ENCODE measurements around the gene PCSK1N.

Gene PCSK1N

DNA sequence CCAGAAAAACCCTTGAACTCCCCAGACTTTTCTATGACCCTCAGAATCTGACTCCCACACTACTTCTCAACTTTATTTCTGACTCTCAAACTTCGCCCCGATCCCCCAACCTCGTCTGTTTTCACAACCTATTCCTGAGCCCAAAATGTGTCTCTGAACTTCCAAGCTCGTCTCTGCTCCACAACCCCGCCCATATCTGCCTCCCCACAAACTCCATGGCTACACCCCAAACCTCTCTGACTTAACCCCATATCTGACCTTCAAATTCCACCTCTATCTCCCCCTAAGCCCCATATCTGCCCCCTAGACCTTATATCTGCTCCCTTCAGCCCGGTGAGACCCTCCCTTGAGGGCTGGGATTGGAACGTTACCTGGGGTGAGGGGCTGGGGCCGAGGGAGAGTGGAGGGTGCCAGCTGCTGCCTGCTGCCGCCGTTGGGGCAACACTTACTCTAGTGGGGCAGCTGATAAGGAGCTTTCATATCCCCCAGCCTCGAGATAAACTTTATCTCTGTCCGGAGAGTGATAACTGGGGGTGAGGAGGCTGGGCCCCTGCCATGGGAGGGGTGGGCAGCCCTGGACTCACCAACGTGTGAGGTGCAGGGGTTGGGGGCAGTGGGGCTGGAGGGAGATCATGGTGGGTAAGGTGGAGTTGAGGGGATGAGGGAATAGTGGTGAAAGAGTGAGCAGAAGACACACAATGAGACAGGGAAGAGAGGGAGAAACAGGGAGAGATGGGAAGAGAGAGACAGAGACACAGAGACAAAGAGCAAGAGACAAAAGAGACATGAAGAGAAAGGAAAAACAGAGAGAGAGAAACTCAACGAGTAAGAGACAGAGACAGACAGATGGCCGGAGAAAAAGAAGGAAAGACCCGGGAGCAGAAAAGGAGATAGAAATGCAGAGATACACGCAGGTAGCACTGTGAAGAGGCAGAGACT is 47.6 kb downstream of the PCSK1N start:
- TF ChIP-seq, protein P1, sequence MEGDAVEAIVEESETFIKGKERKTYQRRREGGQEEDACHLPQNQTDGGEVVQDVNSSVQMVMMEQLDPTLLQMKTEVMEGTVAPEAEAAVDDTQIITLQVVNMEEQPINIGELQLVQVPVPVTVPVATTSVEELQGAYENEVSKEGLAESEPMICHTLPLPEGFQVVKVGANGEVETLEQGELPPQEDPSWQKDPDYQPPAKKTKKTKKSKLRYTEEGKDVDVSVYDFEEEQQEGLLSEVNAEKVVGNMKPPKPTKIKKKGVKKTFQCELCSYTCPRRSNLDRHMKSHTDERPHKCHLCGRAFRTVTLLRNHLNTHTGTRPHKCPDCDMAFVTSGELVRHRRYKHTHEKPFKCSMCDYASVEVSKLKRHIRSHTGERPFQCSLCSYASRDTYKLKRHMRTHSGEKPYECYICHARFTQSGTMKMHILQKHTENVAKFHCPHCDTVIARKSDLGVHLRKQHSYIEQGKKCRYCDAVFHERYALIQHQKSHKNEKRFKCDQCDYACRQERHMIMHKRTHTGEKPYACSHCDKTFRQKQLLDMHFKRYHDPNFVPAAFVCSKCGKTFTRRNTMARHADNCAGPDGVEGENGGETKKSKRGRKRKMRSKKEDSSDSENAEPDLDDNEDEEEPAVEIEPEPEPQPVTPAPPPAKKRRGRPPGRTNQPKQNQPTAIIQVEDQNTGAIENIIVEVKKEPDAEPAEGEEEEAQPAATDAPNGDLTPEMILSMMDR (IDR thresholded peaks at IDR 0.05; ENCODE audit: insufficient read depth, low read depth, low read length, missing control alignments), result no peak
- no peak overlapping the region for H3K4me3 ChIP-seq (ENCODE audit: low read depth, low read length)
- DNase-seq (ENCODE audit: low read depth), result no peak

DNA sequence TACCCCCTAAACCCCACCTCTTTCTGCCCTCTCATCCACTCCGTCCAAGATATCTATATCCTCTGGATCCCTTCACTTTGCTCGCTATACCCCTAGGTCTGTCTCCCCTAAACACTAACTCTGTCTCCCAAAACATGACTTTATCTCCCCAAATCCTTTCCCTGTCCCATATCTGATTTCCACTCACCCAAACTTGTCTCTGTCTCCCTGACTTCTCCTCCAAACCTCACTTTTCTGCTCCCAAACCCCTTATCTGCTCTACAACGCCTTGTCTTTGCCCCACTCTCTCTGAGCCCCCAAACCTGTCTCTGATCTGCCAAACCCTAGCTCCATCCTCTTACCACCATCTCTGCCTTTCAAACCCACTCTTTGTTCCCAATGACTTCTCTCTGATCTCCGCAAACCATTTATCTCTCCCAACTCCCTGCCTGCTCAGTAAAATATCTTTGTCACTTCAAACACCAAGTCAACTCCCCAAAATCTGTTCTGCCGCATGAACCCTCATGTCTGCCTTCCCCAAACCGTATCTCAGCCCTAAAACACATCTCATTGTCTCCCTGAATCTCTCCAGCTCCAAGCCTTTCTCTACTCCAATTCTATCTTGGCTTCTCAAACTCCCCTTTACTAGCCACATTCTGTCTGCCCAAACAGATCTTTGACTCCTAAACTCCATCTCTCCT is 48.4 kb downstream of the PCSK1N start:
- TF ChIP-seq, protein P1 (IDR thresholded peaks at IDR 0.05; ENCODE audit: insufficient read depth, low read depth, low read length, missing control alignments), result no peak

DNA sequence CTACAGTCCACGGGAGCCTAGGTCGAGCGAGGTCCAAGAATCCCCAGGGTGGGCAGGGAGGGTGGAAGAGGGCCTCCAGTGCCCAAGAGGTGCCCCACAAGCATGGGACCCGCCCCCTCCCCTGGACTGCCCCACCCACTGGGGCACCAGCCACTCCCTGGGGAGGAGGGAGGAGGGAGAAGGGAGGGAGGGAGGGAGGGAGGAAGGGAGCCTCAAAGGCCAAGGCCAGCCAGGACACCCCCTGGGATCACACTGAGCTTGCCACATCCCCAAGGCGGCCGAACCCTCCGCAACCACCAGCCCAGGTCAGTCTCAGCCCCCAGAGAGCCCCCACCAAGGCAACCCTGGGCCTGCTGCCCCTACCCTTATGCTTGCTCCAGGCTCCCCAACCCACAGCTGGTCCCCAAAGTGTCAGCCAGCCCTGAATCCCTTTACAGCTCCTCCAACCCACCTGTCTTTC is 49.0 kb downstream of the PCSK1N start, which contains the start of gene GATA1:
Gene GATA1 (plus strand): TSS at position 250 of the 460 bp plus-strand sequence. CDS start 4,520 bp downstream, outside the sequence.
- no peak for DNase-seq (ENCODE audit: low read depth)
- TF ChIP-seq, protein P1 (IDR thresholded peaks at IDR 0.05; ENCODE audit: insufficient read depth, low read depth, low read length, missing control alignments), result no peak
- no peak within 1 kb of the TSS for H3K4me3 ChIP-seq (ENCODE audit: low read depth, low read length)

More for the DNA sequence above, 48.4 kb downstream of the PCSK1N start:
- no peak for DNase-seq (ENCODE audit: low read depth)
- H3K4me3 ChIP-seq (ENCODE audit: low read depth, low read length), result no peak overlapping the region

DNA sequence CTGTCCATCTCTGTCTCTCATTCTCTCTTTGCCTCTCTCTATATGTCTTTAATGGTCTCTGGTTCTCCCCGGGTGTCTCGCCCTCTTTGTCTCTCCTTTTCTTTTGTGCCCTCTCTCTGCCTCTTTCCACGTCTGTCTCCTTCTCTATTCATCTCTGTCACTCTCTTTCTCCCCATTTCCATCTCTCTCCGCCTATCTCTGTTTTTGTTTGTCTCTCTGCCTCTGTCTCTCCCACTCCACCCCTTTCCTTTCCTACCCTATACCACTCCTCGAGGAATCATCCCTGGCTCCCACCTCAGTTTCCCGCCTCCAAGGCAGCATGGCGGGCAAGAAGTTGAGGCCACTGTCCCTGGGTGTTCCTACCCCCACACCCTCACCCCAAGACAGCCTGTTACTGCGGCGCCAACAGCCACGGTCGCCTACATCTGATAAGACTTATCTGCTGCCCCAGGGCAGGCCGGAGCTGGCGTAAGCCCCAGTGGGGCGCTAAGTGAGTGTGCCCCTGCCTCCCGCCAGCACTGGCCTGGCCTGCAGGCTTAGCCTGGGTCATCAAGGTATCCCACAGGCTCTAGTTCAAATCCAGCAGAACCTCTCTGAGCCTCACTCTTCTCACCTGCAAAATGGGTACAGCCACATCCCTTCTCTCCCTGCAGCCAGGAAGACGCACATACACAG is 49.7 kb downstream of the PCSK1N start:
- no peak overlapping the region for H3K4me3 ChIP-seq (ENCODE audit: low read depth, low read length)
- TF ChIP-seq, protein P1 (IDR thresholded peaks at IDR 0.05; ENCODE audit: insufficient read depth, low read depth, low read length, missing control alignments), result no peak
- no peak for DNase-seq (ENCODE audit: low read depth)

DNA sequence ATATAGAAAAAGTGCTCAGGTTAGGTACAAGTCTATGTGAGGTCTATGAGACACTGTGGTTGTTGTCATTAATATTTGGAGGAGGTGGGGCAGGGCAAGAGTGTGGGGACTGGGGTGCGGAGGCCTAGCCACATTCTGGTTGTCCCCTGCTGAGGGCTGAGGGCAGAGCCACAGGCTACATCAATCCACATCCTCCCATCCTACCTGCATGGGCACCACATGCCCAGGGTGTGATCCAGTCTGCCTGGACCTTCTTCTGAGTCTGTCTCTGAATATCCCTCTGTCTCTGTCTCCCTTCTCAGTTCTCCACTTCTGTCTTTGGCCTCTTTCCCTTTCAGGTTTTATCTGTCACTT is 50.2 kb downstream of the PCSK1N start:
- H3K4me3 ChIP-seq (ENCODE audit: low read depth, low read length), result no peak overlapping the region
- no peak for DNase-seq (ENCODE audit: low read depth)
- TF ChIP-seq, protein P1 (IDR thresholded peaks at IDR 0.05; ENCODE audit: insufficient read depth, low read depth, low read length, missing control alignments), result no peak

DNA sequence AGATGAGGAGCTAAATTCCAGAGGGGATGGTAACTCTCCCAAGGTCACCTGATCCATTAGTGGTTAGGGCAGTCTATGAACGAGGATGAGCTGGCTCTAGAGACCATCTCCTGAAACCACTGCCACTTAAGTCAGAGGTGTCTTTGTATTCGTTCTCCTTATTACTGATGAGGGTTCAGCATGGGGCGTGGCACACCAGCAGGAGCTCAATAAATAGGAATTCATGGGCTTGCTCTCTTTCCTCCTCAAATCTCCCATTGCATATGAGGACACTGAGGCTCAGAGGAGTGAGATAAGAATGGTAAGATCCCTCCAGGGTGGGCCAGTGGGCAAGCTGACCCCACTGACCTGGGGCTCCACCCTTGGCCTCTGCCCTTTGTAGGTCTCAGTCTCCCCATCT is 50.7 kb downstream of the PCSK1N start:
- DNase-seq (ENCODE audit: low read depth), result no peak
- no peak overlapping the region for H3K4me3 ChIP-seq (ENCODE audit: low read depth, low read length)
- TF ChIP-seq, protein P1 (IDR thresholded peaks at IDR 0.05; ENCODE audit: insufficient read depth, low read depth, low read length, missing control alignments), result no peak

Measured in GM12865 (cell line).